Trophoblast cell (in vitro differentiated cells and primary cell): ENCODE data around the gene C1orf167.

Source experiments
- DNase-seq, 2 donors: peaks; one replicate each; pipeline ENCODE4 v3.0.0-alpha.2; 2016
- H2AFZ ChIP-seq: 2 replicates; pipeline ENCODE4 v1.6.1; 2013; ENCODE audit warnings: low read length, moderate library complexity, mild to moderate bottlenecking; ENCODE audit not compliant: insufficient read depth, poor library complexity
- H2AK5ac ChIP-seq: 2 replicates; pipeline ENCODE4 v1.6.1; 2013; ENCODE audit warnings: mild to moderate bottlenecking, low read length
- H2BK120ac ChIP-seq: 2 replicates; pipeline ENCODE4 v1.6.1; 2013; ENCODE audit warnings: low read length, mild to moderate bottlenecking, moderate library complexity; ENCODE audit not compliant: insufficient read depth, poor library complexity
- H2BK12ac ChIP-seq: 2 replicates; pipeline ENCODE4 v1.6.1; 2013; ENCODE audit warnings: mild to moderate bottlenecking, low read length, moderate library complexity
- H2BK5ac ChIP-seq: 2 replicates; pipeline ENCODE4 v1.6.1; 2013; ENCODE audit warnings: low read length, low read depth, moderate library complexity, mild to moderate bottlenecking; ENCODE audit not compliant: poor library complexity
- H3K14ac ChIP-seq: 2 replicates; pipeline ENCODE4 v1.6.1; 2013; ENCODE audit warnings: mild to moderate bottlenecking, low read length
- H3K18ac ChIP-seq: 2 replicates; pipeline ENCODE4 v1.6.1; 2013; ENCODE audit warnings: mild to moderate bottlenecking, low read length
- H3K23ac ChIP-seq: 2 replicates; pipeline ENCODE4 v1.6.1; 2013; ENCODE audit warnings: low read length
- H3K27ac ChIP-seq: 2 replicates; pipeline ENCODE4 v1.5.1; 2013; ENCODE audit warnings: low read depth, mild to moderate bottlenecking, inconsistent platforms, low read length, moderate library complexity
- H3K27me3 ChIP-seq: 2 replicates; pipeline ENCODE4 v1.6.1; 2013; ENCODE audit warnings: inconsistent platforms, mild to moderate bottlenecking, low read length, moderate library complexity; ENCODE audit not compliant: insufficient read depth
- H3K36me3 ChIP-seq, 2 experiments: 1 replicate in 1 of 2; 2 replicates in 1 of 2; pipeline ENCODE4 v1.6.1; 2013; ENCODE audit warnings: low read length in 2 of 2, mild to moderate bottlenecking in 2 of 2, moderate library complexity in 1 of 2; ENCODE audit not compliant: insufficient read depth in 2 of 2, control insufficient read depth in 1 of 2
- H3K4ac ChIP-seq: 2 replicates; pipeline ENCODE4 v1.6.1; 2013; ENCODE audit warnings: low read depth, mild to moderate bottlenecking, low read length, moderate library complexity
- H3K4me1 ChIP-seq, 2 experiments: 1 replicate in 1 of 2; 2 replicates in 1 of 2; pipeline ENCODE4 v1.6.1; 2013; ENCODE audit warnings: low read length in 2 of 2, mild to moderate bottlenecking in 2 of 2, moderate library complexity in 1 of 2; ENCODE audit not compliant: insufficient read depth in 2 of 2, control insufficient read depth in 1 of 2
- H3K4me2 ChIP-seq: 2 replicates; pipeline ENCODE4 v1.6.1; 2013; ENCODE audit warnings: inconsistent platforms, mild to moderate bottlenecking, low read length, moderate library complexity
- H3K4me3 ChIP-seq: 2 replicates; pipeline ENCODE4 v1.5.1; 2013; ENCODE audit warnings: mild to moderate bottlenecking, low read depth, low read length, inconsistent platforms
- H3K79me1 ChIP-seq: one replicate; pipeline ENCODE4 v1.6.1; 2013; ENCODE audit warnings: low read length
- H3K79me2 ChIP-seq: 2 replicates; pipeline ENCODE4 v1.6.1; 2013; ENCODE audit warnings: low read length, mild to moderate bottlenecking; ENCODE audit not compliant: control insufficient read depth, insufficient read depth, poor library complexity
- H3K9ac ChIP-seq: 2 replicates; pipeline ENCODE4 v1.6.1; 2013; ENCODE audit warnings: mild to moderate bottlenecking, low read length
- H3K9me3 ChIP-seq: 2 replicates; pipeline ENCODE4 v1.6.1; 2013; ENCODE audit warnings: low read depth, mild to moderate bottlenecking, control low read depth, inconsistent platforms, low read length; ENCODE audit not compliant: insufficient read depth
- H4K12ac ChIP-seq: 2 replicates; pipeline ENCODE4 v1.6.1; 2013; ENCODE audit warnings: low read depth, mild to moderate bottlenecking, low read length, moderate library complexity
- H4K8ac ChIP-seq: 2 replicates; pipeline ENCODE4 v1.6.1; 2013; ENCODE audit warnings: low read depth, mild to moderate bottlenecking, low read length, moderate library complexity
- H4K91ac ChIP-seq: one replicate; pipeline ENCODE4 v1.6.1; 2013; ENCODE audit warnings: low read depth, mild to moderate bottlenecking, low read length, moderate library complexity
- WGBS: extraction: QIAGEN DNeasy Blood & Tissue Kit; methylation state at CpG from one replicate; pipeline ENCODE4 v1.1.7; 2013; ENCODE audit warnings: missing lambda C conversion rate; ENCODE audit not compliant: insufficient read length, insufficient coverage; ENCODE audit errors: extremely low coverage; 5-methylcytosine and 5-hydroxymethylcytosine counted together

C1orf167 gene

DNA sequence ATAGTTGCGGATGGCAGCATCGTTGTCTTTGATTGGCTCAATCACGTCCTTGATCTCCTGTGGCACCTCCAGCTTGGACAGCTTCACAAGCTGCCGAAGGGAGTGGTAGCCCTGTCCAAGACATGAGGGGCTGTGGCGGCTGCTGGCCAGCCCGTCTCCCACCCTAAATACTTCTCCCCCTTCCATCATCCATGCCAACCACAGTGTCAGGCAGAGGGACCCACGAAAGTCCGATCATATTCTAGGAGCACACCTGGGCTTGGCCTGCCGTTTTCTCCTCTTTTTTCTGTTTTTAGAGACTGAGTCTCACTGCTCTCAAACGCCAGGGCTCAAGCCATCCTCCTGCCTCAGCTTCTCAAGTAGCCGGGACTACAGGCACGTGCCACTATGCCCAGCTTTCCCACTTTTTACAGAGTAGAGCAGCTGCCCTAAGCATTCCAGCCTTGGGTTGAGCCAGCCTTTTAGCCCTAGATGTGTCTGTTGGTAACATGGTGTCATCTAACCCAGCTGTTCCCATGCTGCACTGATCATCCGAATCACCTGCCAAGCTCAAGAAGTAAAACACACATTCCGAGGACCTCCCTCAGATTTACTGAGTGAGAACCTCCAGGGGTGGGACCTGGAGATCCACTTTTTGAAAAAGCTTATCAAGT, 33.4 kb downstream of the C1orf167 start:
- H3K9me3 ChIP-seq: peaks cover 4% of the 10 kb centered on the region
- no peaks in the 10 kb centered on the region for H3K79me2 ChIP-seq
- H3K9ac ChIP-seq: no peak overlapping the region
- H3K27me3 ChIP-seq: no peaks in the 10 kb centered on the region
- peaks cover 31 to 44% of the 10 kb centered on the region in 2 experiments for H3K36me3 ChIP-seq
- H2AFZ ChIP-seq: no peak overlapping the region
- H4K91ac ChIP-seq: no peak overlapping the region
- no peak overlapping the region for H2BK120ac ChIP-seq
- peaks cover 11 to 16% of the 10 kb centered on the region in 2 experiments for H3K4me1 ChIP-seq
- no CpG with 5 or more reads among the region's 14 CpGs for WGBS
- H3K14ac ChIP-seq: no peak overlapping the region
- H3K4me3 ChIP-seq: no peak overlapping the region
- no peak overlapping the region for H2BK12ac ChIP-seq
- H3K23ac ChIP-seq: no peak overlapping the region
- no peak overlapping the region for H3K27ac ChIP-seq
- H2AK5ac ChIP-seq: no peak overlapping the region
- H2BK5ac ChIP-seq: no peak overlapping the region
- no peak overlapping the region for H4K12ac ChIP-seq
- no peak overlapping the region for H3K4ac ChIP-seq
- no peak overlapping the region for H3K18ac ChIP-seq
- H4K8ac ChIP-seq: no peak overlapping the region
- H3K4me2 ChIP-seq: no peak overlapping the region
- no peak for DNase-seq
- H3K79me1 ChIP-seq: no peaks in the 10 kb centered on the region

DNA sequence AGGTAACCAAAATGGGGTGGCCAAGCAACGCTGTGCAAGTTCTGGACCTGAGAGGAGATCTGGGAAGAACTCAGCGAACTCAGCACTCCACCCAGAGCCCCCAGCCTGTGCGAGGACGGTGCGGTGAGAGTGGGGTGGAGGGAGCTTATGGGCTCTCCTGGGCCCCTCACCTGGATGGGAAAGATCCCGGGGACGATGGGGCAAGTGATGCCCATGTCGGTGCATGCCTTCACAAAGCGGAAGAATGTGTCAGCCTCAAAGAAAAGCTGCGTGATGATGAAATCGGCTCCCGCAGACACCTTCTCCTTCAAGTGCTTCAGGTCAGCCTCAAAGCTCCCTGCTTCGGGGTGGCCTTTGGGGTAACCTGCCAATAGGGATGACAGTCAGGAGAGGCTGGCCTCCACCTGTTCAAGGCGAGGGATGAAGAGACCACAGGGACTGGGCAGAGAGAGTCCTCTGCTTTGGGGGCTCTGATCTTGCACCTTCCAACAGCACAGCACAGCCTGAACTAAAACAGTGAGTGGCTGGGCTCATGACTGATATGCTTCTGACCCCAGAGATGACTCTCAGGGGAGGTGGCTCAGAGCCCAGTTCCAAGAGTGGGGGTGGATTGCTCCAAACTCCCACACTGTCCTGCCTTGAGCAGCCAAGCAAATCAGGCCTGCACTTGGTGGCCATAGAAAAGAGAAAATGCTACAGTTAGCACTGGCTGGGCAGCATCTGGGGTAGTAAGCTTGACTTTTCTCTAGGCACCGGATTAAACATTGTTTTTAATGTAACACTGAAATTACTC, 34.2 kb downstream of the C1orf167 start:
- H2BK12ac ChIP-seq: no peak overlapping the region
- H2BK5ac ChIP-seq: no peak overlapping the region
- no peak overlapping the region for H3K18ac ChIP-seq
- H3K4me1 ChIP-seq: peaks cover 11 to 20% of the 10 kb centered on the region in 2 experiments
- no peak for DNase-seq
- no peaks in the 10 kb centered on the region for H3K27me3 ChIP-seq
- no peak overlapping the region for H4K8ac ChIP-seq
- no peaks in the 10 kb centered on the region for H3K79me1 ChIP-seq
- H4K91ac ChIP-seq: no peak overlapping the region
- no CpG with 5 or more reads among the region's 15 CpGs for WGBS
- H2AK5ac ChIP-seq: no peak overlapping the region
- H3K27ac ChIP-seq: no peak overlapping the region
- no peak overlapping the region for H4K12ac ChIP-seq
- no peak overlapping the region for H3K4ac ChIP-seq
- H3K36me3 ChIP-seq: peaks cover 33 to 46% of the 10 kb centered on the region in 2 experiments
- H2BK120ac ChIP-seq: no peak overlapping the region
- no peaks in the 10 kb centered on the region for H3K79me2 ChIP-seq
- peaks cover 4% of the 10 kb centered on the region for H3K9me3 ChIP-seq
- H3K4me2 ChIP-seq: no peak overlapping the region
- no peak overlapping the region for H2AFZ ChIP-seq
- no peak overlapping the region for H3K9ac ChIP-seq
- no peak overlapping the region for H3K14ac ChIP-seq
- no peak overlapping the region for H3K4me3 ChIP-seq
- no peak overlapping the region for H3K23ac ChIP-seq

DNA sequence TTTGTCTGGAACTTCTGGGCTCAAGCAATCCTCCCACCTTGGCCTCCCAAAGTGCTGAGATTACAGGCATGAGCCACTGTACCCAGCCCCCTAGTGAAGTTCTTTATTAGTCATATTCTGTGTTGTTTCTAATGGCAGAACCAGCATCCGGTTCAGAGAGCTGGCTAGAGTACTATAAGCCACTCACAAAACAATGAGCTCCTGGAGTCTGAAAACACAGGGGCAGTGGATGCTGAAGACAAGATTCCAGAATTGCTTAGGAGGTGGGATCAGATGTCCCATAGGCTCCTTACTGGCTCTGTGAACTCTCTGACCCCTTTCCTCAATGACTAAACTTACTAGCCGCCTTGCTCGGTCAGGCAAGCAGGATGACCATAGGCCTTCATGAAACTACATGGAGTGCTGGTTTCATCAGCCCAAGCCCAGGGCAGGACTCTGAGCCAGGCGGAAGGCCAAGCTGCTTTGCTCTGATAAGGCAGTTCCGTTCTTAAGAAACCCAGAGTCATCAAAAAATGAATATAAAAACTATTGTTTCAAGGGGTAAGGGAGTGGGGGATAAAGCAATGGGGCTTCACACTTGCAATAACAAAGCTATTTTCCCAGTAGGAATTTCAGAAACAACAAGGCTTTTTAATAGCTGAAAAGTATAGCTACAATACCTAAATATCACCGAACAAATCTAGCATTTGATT, 35.7 kb downstream of the C1orf167 start:
- Histone ChIP-seq H2BK5ac (no peak overlapping the region), H3K36me3 (peaks cover 29 to 45% of the 10 kb centered on the region in 2 experiments), H3K18ac (no peak overlapping the region), H3K4me1 (peaks cover 6 to 10% of the 10 kb centered on the region in 2 experiments), H3K4ac (no peak overlapping the region), H2AK5ac (no peak overlapping the region), H4K8ac (no peak overlapping the region), H3K9me3 (peaks cover 2% of the 10 kb centered on the region), H3K79me2 (no peaks in the 10 kb centered on the region), H3K23ac (no peak overlapping the region), H3K27ac (no peak overlapping the region), H3K4me2 (no peak overlapping the region), H3K9ac (no peak overlapping the region), H3K27me3 (no peaks in the 10 kb centered on the region), H3K14ac (no peak overlapping the region), H2AFZ (no peak overlapping the region), H4K91ac (no peak overlapping the region), H4K12ac (no peak overlapping the region), H3K79me1 (no peaks in the 10 kb centered on the region), H3K4me3 (no peak overlapping the region), H2BK120ac (no peak overlapping the region), H2BK12ac (no peak overlapping the region)
- no CpG with 5 or more reads among the region's 6 CpGs for WGBS
- DNase-seq: peak in 1 of 2 donors; percentile 13

DNA sequence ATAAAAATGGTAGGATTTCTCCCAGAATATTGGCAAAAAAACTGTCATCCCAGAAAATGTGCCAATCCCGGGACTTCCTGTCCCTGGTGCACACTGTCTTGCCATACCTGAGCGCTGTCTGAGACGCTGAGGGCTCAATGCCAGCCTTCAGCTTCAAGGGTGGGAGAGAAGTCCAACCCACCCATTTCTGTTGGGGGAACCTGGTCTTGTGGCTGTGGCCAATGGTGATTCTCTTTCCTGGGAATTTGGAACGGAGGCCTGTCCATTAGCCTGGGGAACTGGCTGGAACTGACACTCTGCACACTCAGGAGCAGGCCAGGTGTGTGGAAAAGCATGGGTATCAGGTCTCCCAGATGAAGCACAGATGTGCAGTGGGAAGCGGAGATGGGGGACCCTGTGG, 37.1 kb downstream of the C1orf167 start:
- Histone ChIP-seq H2AFZ (no peak overlapping the region), H2BK12ac (no peak overlapping the region), H3K27ac (no peak overlapping the region), H4K12ac (no peak overlapping the region), H3K23ac (no peak overlapping the region), H3K9me3 (peaks cover 3% of the 10 kb centered on the region), H4K8ac (no peak overlapping the region), H3K79me2 (no peaks in the 10 kb centered on the region), H3K14ac (no peak overlapping the region), H2BK120ac (no peak overlapping the region), H4K91ac (no peak overlapping the region), H3K4me2 (no peak overlapping the region), H3K4me3 (no peak overlapping the region), H2BK5ac (no peak overlapping the region), H3K9ac (no peak overlapping the region), H3K36me3 (peaks cover 25 to 41% of the 10 kb centered on the region in 2 experiments), H3K79me1 (peaks cover 9% of the 10 kb centered on the region), H3K18ac (no peak overlapping the region), H3K27me3 (no peaks in the 10 kb centered on the region), H2AK5ac (no peak overlapping the region), H3K4me1 (peaks cover 15 to 19% of the 10 kb centered on the region in 2 experiments), H3K4ac (no peak overlapping the region)
- DNase-seq: no peak
- no CpG with 5 or more reads among the region's 5 CpGs for WGBS
